ENCODE measurements around the gene COL27A1.

GRCh38 chr9:114156657-114157421 is 1.5 kb downstream of the COL27A1 start:
- TF ChIP-seq CTCF (IDR thresholded peaks at IDR 0.05) (no peak), POLR2A (IDR thresholded peaks at IDR 0.05) (no peak), EP300 (IDR thresholded peaks at IDR 0.05) (no peak), POLR2AphosphoS5 (IDR thresholded peaks at IDR 0.05) (no peak)
